ENCODE results near the gene ACTN1. TPM values are rescaled to one million over a fixed set of nuclear protein-coding genes. Genes with fewer than 3 reads are reported as not detected.

Gene ACTN1
- total RNA-seq, 1 donor: 1,023 TPM

- TF ChIP-seq, protein P1, sequence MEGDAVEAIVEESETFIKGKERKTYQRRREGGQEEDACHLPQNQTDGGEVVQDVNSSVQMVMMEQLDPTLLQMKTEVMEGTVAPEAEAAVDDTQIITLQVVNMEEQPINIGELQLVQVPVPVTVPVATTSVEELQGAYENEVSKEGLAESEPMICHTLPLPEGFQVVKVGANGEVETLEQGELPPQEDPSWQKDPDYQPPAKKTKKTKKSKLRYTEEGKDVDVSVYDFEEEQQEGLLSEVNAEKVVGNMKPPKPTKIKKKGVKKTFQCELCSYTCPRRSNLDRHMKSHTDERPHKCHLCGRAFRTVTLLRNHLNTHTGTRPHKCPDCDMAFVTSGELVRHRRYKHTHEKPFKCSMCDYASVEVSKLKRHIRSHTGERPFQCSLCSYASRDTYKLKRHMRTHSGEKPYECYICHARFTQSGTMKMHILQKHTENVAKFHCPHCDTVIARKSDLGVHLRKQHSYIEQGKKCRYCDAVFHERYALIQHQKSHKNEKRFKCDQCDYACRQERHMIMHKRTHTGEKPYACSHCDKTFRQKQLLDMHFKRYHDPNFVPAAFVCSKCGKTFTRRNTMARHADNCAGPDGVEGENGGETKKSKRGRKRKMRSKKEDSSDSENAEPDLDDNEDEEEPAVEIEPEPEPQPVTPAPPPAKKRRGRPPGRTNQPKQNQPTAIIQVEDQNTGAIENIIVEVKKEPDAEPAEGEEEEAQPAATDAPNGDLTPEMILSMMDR (IDR thresholded peaks at IDR 0.05; ENCODE audit: insufficient read depth, low read depth, low read length): no peak
- H3K4me3 ChIP-seq (ENCODE audit: low read depth, low read length): no peak overlapping the region
- no peak for DNase-seq (ENCODE audit: low read depth)
These were observed 8.0 kb upstream of the ACTN1 start for GRCh38 chr14:68986926-68987652.

DNA sequence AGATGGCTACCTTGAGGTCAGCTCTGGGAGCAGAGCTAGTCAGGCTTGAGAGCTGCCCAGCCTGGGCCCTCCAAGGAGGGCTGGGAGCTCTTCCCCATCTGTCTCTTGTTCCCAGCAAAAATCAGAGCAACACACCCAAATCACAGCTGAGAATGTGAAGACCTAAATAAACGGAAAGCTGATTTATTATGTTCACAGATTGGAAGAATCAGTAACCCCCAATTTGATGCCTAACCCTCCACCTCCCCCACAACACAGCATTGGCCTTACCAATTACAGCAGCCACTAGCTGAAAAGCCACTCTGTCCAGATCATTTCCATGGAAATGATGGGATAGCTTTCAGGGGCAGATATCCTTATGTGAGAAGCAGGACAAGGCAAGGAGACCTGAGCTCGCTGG is 7.1 kb upstream of the ACTN1 start:
- TF ChIP-seq, protein P1 (IDR thresholded peaks at IDR 0.05; ENCODE audit: insufficient read depth, low read depth, low read length): no peak
- DNase-seq (ENCODE audit: low read depth): no peak

DNA sequence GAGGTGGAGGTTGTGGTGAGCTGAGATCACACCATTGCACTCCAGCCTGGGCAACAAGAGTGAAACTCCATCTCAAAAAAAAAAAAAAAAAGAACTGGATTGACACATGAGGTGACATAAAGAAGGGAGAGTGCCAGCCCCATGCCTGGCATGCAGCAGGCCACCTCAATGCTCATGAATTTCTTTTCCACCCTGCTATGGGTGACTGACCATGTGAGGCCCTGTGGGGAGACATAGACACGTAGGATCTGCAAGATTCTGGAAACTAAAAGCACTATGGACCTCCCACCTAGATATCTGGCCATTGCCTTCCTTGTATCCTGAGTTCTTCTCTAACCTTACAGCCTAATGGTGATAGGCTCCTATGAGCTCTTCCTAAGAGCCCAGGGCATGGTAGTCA is 5.6 kb upstream of the ACTN1 start:
- DNase-seq (ENCODE audit: low read depth): no peak
- TF ChIP-seq, protein P1 (IDR thresholded peaks at IDR 0.05; ENCODE audit: insufficient read depth, low read depth, low read length): no peak
- H3K4me3 ChIP-seq (ENCODE audit: low read depth, low read length): no peak overlapping the region

More for the DNA sequence above, 7.1 kb upstream of the ACTN1 start:
- H3K4me3 ChIP-seq (ENCODE audit: low read depth, low read length): no peak overlapping the region

DNA sequence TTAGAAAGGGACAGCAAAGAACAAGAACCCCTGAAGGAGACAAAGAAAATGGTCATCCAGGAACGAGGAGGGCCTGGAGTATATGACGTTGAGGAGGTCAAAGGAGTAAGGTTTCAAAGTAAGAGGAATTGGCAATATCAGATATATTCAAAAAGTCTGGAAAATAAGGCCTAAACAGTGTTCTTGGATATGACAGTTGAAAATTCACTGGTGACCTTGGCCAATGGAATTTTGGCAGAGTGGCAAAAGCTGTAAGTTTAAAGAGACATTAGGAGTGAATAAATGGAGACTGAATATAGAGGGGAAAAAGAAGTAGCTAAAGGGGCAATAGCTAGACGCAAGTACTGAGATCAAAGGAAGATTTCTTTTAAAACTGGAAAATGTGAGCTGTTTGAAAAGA is 4.1 kb upstream of the ACTN1 start:
- DNase-seq (ENCODE audit: low read depth): no peak
- TF ChIP-seq, protein P1 (IDR thresholded peaks at IDR 0.05; ENCODE audit: insufficient read depth, low read depth, low read length): no peak
- no peak overlapping the region for H3K4me3 ChIP-seq (ENCODE audit: low read depth, low read length)

DNA sequence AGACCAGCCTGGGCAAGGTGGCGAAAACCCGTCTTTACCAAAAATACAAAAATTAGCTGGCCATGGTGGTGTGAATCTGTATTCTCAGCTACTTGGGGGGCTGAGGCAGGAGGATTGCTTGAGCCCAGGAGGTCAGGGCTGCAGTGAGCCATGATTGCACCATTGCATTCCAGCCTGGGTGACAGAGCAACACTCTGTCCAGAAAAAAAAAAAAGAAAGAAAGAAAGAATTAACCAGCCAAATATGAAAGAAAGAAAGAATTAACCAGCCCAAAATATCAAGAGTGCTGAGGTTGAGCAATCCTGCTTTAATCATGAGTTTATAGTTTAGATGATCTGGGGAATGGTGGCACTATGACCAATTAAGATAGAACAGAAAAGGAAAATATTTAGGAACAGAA is 3.5 kb upstream of the ACTN1 start:
- TF ChIP-seq, protein P1 (IDR thresholded peaks at IDR 0.05; ENCODE audit: insufficient read depth, low read depth, low read length): no peak
- H3K4me3 ChIP-seq (ENCODE audit: low read depth, low read length): no peak overlapping the region
- peak; percentile 64 for DNase-seq (ENCODE audit: low read depth)

DNA sequence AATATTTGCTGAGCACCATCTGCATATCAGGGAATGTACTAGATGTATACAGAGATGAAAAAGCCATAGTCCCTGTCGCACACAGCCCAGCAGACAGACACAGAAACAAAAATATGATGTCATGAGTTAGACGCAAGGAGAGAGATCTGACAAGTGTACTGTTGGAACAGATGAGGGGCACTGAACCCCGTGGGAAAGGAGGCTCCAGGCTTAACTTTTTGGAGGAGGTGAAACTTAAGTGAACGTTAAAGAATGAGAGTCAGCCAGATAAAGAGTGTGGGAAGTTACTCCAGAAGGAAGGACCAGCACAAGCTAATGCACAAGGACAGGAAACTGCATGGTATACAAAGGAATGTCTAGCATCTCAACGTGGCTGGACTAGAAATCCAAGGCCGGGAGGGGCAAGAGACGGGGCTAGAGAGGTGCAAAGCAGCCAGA is 2.5 kb upstream of the ACTN1 start:
- DNase-seq (ENCODE audit: low read depth): peak; percentile 84
- TF ChIP-seq, protein P1 (IDR thresholded peaks at IDR 0.05; ENCODE audit: insufficient read depth, low read depth, low read length): no peak
- no peak overlapping the region for H3K4me3 ChIP-seq (ENCODE audit: low read depth, low read length)

- TF ChIP-seq, protein P1 (IDR thresholded peaks at IDR 0.05; ENCODE audit: insufficient read depth, low read depth, low read length): no peak
- no peak for DNase-seq (ENCODE audit: low read depth)
- H3K4me3 ChIP-seq (ENCODE audit: low read depth, low read length): no peak overlapping the region
These were observed 2.0 kb upstream of the ACTN1 start for GRCh38 chr14:68981139-68981538.
